ENCODE results near the gene CABLES1. TPM values are rescaled to one million over a fixed set of nuclear protein-coding genes. Genes with fewer than 3 reads are reported as not detected.
A peak's percentile ranks its signal among the peaks of the same experiment; 100 is the strongest.

CABLES1 gene
- total and polyA plus RNA-seq, 2 experiments from 2014 or later: 7.2 to 10.8 TPM

- Histone ChIP-seq H3K4me3 (no peak overlapping the region), H3K27me3 (no peaks in the 10 kb centered on the region), H3K27ac (peak overlapping the region; percentile 93), H3K9me2 (replicated peaks; ENCODE audit: insufficient read depth) (no peaks in the 10 kb centered on the region), H3K79me2 (no peaks in the 10 kb centered on the region), H3K4me1 (ENCODE audit: insufficient read depth) (peaks cover 27% of the 10 kb centered on the region), H3K9me3 (ENCODE audit: low read depth) (no peaks in the 10 kb centered on the region), H3K36me3 (replicated peaks; ENCODE audit: insufficient read depth, low read depth) (no peaks in the 10 kb centered on the region), H2AFZ (no peak overlapping the region), H4K20me1 (ENCODE audit: insufficient read depth, poor library complexity, severe bottlenecking) (no peaks in the 10 kb centered on the region), H3K4me2 (peak overlapping the region; percentile 63)
- 82% methylated on average over 7 of the region's 7 CpGs for WGBS (ENCODE audit: low lambda C conversion rate, missing lambda C conversion rate)
- DNase-seq (ENCODE audit: low spot score): no peak
- TF ChIP-seq EZH2phosphoT487 (IDR thresholded peaks at IDR 0.05; ENCODE audit: low read depth, severe bottlenecking, unreplicated experiment): no peak
- TF ChIP-seq EZH2 (IDR thresholded peaks at IDR 0.05; ENCODE audit: borderline replicate concordance): no peak
- no peak for TF ChIP-seq CTCF (IDR thresholded peaks at IDR 0.05; ENCODE audit: poor library complexity)
Observed at GRCh38 chr18:23260926-23261590, 125.8 kb downstream of the CABLES1 start.

GRCh38 chr18:23263551-23264235 is 128.4 kb downstream of the CABLES1 start:
- no peaks in the 10 kb centered on the region for H3K9me3 ChIP-seq (ENCODE audit: low read depth)
- no peaks in the 10 kb centered on the region for H3K79me2 ChIP-seq
- no peak for DNase-seq (ENCODE audit: low spot score)
- H2AFZ ChIP-seq: no peak overlapping the region
- H3K27ac ChIP-seq: no peak overlapping the region
- 92% methylated on average over 9 of the region's 9 CpGs for WGBS (ENCODE audit: low lambda C conversion rate, missing lambda C conversion rate)
- H3K4me2 ChIP-seq: no peak overlapping the region
- TF ChIP-seq EZH2phosphoT487 (IDR thresholded peaks at IDR 0.05; ENCODE audit: low read depth, severe bottlenecking, unreplicated experiment) (no peak), CTCF (IDR thresholded peaks at IDR 0.05; ENCODE audit: poor library complexity) (no peak), EZH2 (IDR thresholded peaks at IDR 0.05; ENCODE audit: borderline replicate concordance) (no peak)
- H3K4me1 ChIP-seq (ENCODE audit: insufficient read depth): peaks cover 25% of the 10 kb centered on the region
- no peaks in the 10 kb centered on the region for H3K36me3 ChIP-seq (replicated peaks; ENCODE audit: insufficient read depth, low read depth)
- H3K4me3 ChIP-seq: no peak overlapping the region
- H4K20me1 ChIP-seq (ENCODE audit: insufficient read depth, poor library complexity, severe bottlenecking): no peaks in the 10 kb centered on the region
- no peaks in the 10 kb centered on the region for H3K9me2 ChIP-seq (replicated peaks; ENCODE audit: insufficient read depth)
- no peaks in the 10 kb centered on the region for H3K27me3 ChIP-seq

- no peaks in the 10 kb centered on the region for H3K36me3 ChIP-seq (replicated peaks; ENCODE audit: insufficient read depth, low read depth)
- H4K20me1 ChIP-seq (ENCODE audit: insufficient read depth, poor library complexity, severe bottlenecking): no peaks in the 10 kb centered on the region
- H3K9me2 ChIP-seq (replicated peaks; ENCODE audit: insufficient read depth): no peaks in the 10 kb centered on the region
- H2AFZ ChIP-seq: no peak overlapping the region
- H3K4me3 ChIP-seq: no peak overlapping the region
- H3K4me2 ChIP-seq: no peak overlapping the region
- no peak for DNase-seq (ENCODE audit: low spot score)
- H3K79me2 ChIP-seq: no peaks in the 10 kb centered on the region
- WGBS (ENCODE audit: low lambda C conversion rate, missing lambda C conversion rate): 79% methylated on average over 7 of the region's 7 CpGs
- no peak for TF ChIP-seq EZH2phosphoT487 (IDR thresholded peaks at IDR 0.05; ENCODE audit: low read depth, severe bottlenecking, unreplicated experiment)
- no peak for TF ChIP-seq CTCF (IDR thresholded peaks at IDR 0.05; ENCODE audit: poor library complexity)
- TF ChIP-seq EZH2 (IDR thresholded peaks at IDR 0.05; ENCODE audit: borderline replicate concordance): no peak
- H3K27me3 ChIP-seq: no peaks in the 10 kb centered on the region
- H3K9me3 ChIP-seq (ENCODE audit: low read depth): no peaks in the 10 kb centered on the region
- no peak overlapping the region for H3K27ac ChIP-seq
- H3K4me1 ChIP-seq (ENCODE audit: insufficient read depth): peaks cover 5% of the 10 kb centered on the region
Observed at GRCh38 chr18:23265682-23266399, 130.6 kb downstream of the CABLES1 start.
